ENCODE results near the gene CDC14B.

- TF ChIP-seq POLR2AphosphoS5 (IDR thresholded peaks at IDR 0.05) (no peak), POLR2A (IDR thresholded peaks at IDR 0.05) (no peak)
Observed at GRCh38 chr9:96603305-96604003, 16.2 kb downstream of the CDC14B start.
